GM23338 (cell line): ENCODE results near the gene DRGX. TPM values are rescaled to one million over a fixed set of nuclear protein-coding genes. Genes with fewer than 3 reads are reported as not detected.

Experiments
- ATAC-seq: fragments of 200-7000 bp; cut with Tn5 transposase; 3 replicates; pipeline ENCODE4 v1.9.1; 2020
- DNase-seq: peaks from one replicate; pipeline ENCODE4 v3.0.0-alpha.2; 2015; ENCODE audit warnings: low spot score
- H2AFZ ChIP-seq: fragments of 200-600 bp; sonication (generic); 2 replicates; pipeline ENCODE4 v1.8.0; 2016; ENCODE audit warnings: antibody characterized with exemption, mild to moderate bottlenecking, moderate library complexity
- H3F3A ChIP-seq: fragments of 200-600 bp; sonication (generic); replicated peaks from 2 replicates; pipeline ENCODE4 v1.8.0; 2017; ENCODE audit warnings: antibody characterized with exemption, mixed run types, low read depth
- H3K27ac ChIP-seq: fragments of 200-600 bp; sonication (generic); 2 replicates; pipeline ENCODE4 v1.6.1; 2016; ENCODE audit warnings: low read depth
- H3K27me3 ChIP-seq: fragments of 200-600 bp; sonication (generic); 2 replicates; pipeline ENCODE4 v1.8.0; 2016; ENCODE audit warnings: mild to moderate bottlenecking, mixed run types, moderate library complexity; ENCODE audit not compliant: insufficient read depth
- H3K36me3 ChIP-seq: fragments of 200-600 bp; sonication (generic); 2 replicates; pipeline ENCODE4 v1.8.0; 2016; ENCODE audit warnings: mild to moderate bottlenecking; ENCODE audit not compliant: insufficient read depth
- H3K4me1 ChIP-seq: fragments of 200-600 bp; sonication (generic); 2 replicates; pipeline ENCODE4 v1.8.0; 2016; ENCODE audit warnings: mild to moderate bottlenecking, moderate library complexity; ENCODE audit not compliant: insufficient read depth
- H3K4me2 ChIP-seq: fragments of 200-600 bp; sonication (generic); 2 replicates; pipeline ENCODE4 v1.7.1; 2017; ENCODE audit warnings: mixed run types
- H3K4me3 ChIP-seq: fragments of 200-600 bp; sonication (generic); 2 replicates; pipeline ENCODE4 v1.6.1; 2016; ENCODE audit warnings: mixed run types
- H3K79me2 ChIP-seq: fragments of 200-600 bp; sonication (generic); replicated peaks from 2 replicates; pipeline ENCODE4 v1.8.0; 2017; ENCODE audit warnings: mild to moderate bottlenecking; ENCODE audit not compliant: insufficient read depth
- H3K9me2 ChIP-seq: fragments of 200-600 bp; sonication (generic); 2 replicates; pipeline ENCODE4 v1.8.0; 2017; ENCODE audit not compliant: insufficient read depth
- H4K20me1 ChIP-seq: fragments of 200-600 bp; sonication (generic); replicated peaks from 2 replicates; pipeline ENCODE4 v1.8.0; 2017; ENCODE audit warnings: mild to moderate bottlenecking; ENCODE audit not compliant: insufficient read depth
- H3K27ac Mint-ChIP-seq: 2 replicates; pipeline ENCODE4 v1.8.0; 2020; ENCODE audit warnings: inconsistent platforms, mild to moderate bottlenecking, moderate library complexity, mixed read lengths
- H3K27me3 Mint-ChIP-seq: 3 replicates; pipeline ENCODE4 v1.8.0; 2022; ENCODE audit warnings: low read depth, mild to moderate bottlenecking, moderate library complexity, mixed read lengths, inconsistent platforms; ENCODE audit not compliant: insufficient read depth, poor library complexity
- H3K36me3 Mint-ChIP-seq: 3 replicates; pipeline ENCODE4 v1.8.0; 2021; ENCODE audit warnings: low read depth, mild to moderate bottlenecking, inconsistent platforms, moderate library complexity, mixed read lengths
- H3K4me1 Mint-ChIP-seq: 3 replicates; pipeline ENCODE4 v1.8.0; 2020; ENCODE audit warnings: mild to moderate bottlenecking, inconsistent platforms, mixed read lengths
- H3K4me3 Mint-ChIP-seq: 3 replicates; pipeline ENCODE4 v1.8.0; 2021; ENCODE audit warnings: moderate library complexity, mild to moderate bottlenecking, inconsistent platforms, mixed read lengths
- H3K9me3 Mint-ChIP-seq: 3 replicates; pipeline ENCODE4 v1.8.0; 2020; ENCODE audit warnings: moderate library complexity, mild to moderate bottlenecking, inconsistent platforms, mixed read lengths
- CREB1 ChIP-seq: fragments of 250-450 bp; sonication (Bioruptor Pico); IDR thresholded peaks from 2 replicates; pipeline ENCODE4 v1.5.0; 2020; ENCODE audit warnings: low read depth, mild to moderate bottlenecking, moderate library complexity
- CTCF ChIP-seq, 2 experiments: fragments of 200-600 bp in 1 of 2; sonication (generic) in 1 of 2; conservative IDR thresholded peaks; 2 replicates each; pipeline versions ENCODE4 v1.5.1 to v1.6.1; 2016 to 2017; ENCODE audit warnings: antibody characterized with exemption in 2 of 2, low read depth in 2 of 2, mild to moderate bottlenecking in 2 of 2, moderate library complexity in 1 of 2
- ETS1 ChIP-seq: IDR thresholded peaks from 2 replicates; pipeline ENCODE4 v1.6.1; 2016; ENCODE audit warnings: antibody characterized with exemption
- EZH2 ChIP-seq: fragments of 200-600 bp; sonication (generic); IDR thresholded peaks from one replicate; pipeline ENCODE4 v1.8.0; 2017; ENCODE audit warnings: antibody characterized with exemption, mild to moderate bottlenecking, low read depth; ENCODE audit not compliant: unreplicated experiment
- EZH2phosphoT487 ChIP-seq: fragments of 200-600 bp; sonication (generic); IDR thresholded peaks from one replicate; pipeline ENCODE4 v1.8.1; 2018; ENCODE audit warnings: antibody characterized with exemption; ENCODE audit not compliant: unreplicated experiment
- JUNB ChIP-seq: IDR thresholded peaks from one replicate; pipeline ENCODE4 v1.6.1; 2016; ENCODE audit warnings: antibody characterized with exemption; ENCODE audit not compliant: unreplicated experiment
- NANOG ChIP-seq: IDR thresholded peaks from 2 replicates; pipeline ENCODE4 v1.6.1; 2016; ENCODE audit warnings: antibody characterized with exemption, borderline replicate concordance
- POLR2AphosphoS5 ChIP-seq: IDR thresholded peaks from 2 replicates; pipeline ENCODE4 v1.6.1; 2016; ENCODE audit warnings: antibody characterized with exemption, low read depth
- REST ChIP-seq: IDR thresholded peaks from one replicate; pipeline ENCODE4 v1.6.1; 2018; ENCODE audit warnings: antibody characterized with exemption; ENCODE audit not compliant: unreplicated experiment
- STAT1 ChIP-seq: IDR thresholded peaks from one replicate; pipeline ENCODE4 v1.6.1; 2016; ENCODE audit warnings: antibody characterized with exemption; ENCODE audit not compliant: unreplicated experiment
- ZNF114 ChIP-seq: fragments of 250-450 bp; sonication (Bioruptor Pico); IDR thresholded peaks from 2 replicates; pipeline ENCODE4 v1.5.0; 2020; ENCODE audit warnings: mild to moderate bottlenecking, moderate library complexity
- ZNF331 ChIP-seq: fragments of 250-450 bp; sonication (Bioruptor Pico); IDR thresholded peaks from 2 replicates; pipeline ENCODE4 v1.5.0; 2020; ENCODE audit warnings: low read depth, mild to moderate bottlenecking, moderate library complexity
- polyA plus RNA-seq: library from polyadenylated mRNA; unstranded; fragments of >200 nt; fragmentation: Nextera tagmentation; extraction: Ambion mirVana; gene quantifications from 2 replicates; pipeline ENCODE4 v1.2.1, GENCODE V29; 2016
- total RNA-seq: library from RNA; depleted of rRNA; stranded (reverse); fragments of >200 nt; shearing (Covaris generic); gene quantifications from 2 replicates; pipeline ENCODE4 v1.2.3, GENCODE V29; 2014

Gene DRGX
- total and polyA plus RNA-seq, 2 experiments from 2014 or later: not detected

- H3K27ac Mint-ChIP-seq: no peak overlapping the region
- peak; percentile 30; the same call in 2 of the 3 replicates for ATAC-seq
- H3K4me1 ChIP-seq: no peaks in the 10 kb centered on the region
- H3K36me3 ChIP-seq: no peaks in the 10 kb centered on the region
- H3K36me3 Mint-ChIP-seq: no peaks in the 10 kb centered on the region; the same call in 2 of the 3 replicates
- H3K9me2 ChIP-seq: no peaks in the 10 kb centered on the region
- no peak overlapping the region for H3K4me3 Mint-ChIP-seq
- no peaks in the 10 kb centered on the region for H4K20me1 ChIP-seq
- H3K4me3 ChIP-seq: no peak overlapping the region
- peaks cover 2% of the 10 kb centered on the region for H3K27me3 Mint-ChIP-seq
- H3K27ac ChIP-seq: no peak overlapping the region
- no peaks in the 10 kb centered on the region for H3K79me2 ChIP-seq
- H3K9me3 Mint-ChIP-seq: peaks cover 10% of the 10 kb centered on the region; the same call in 1 of the 3 replicates
- TF ChIP-seq NANOG (no peak), CTCF (conservative IDR thresholded peaks at IDR 0.05; ENCODE audit: low read depth in 2 of 2) (peak; percentile 39 to 44)
- H3F3A ChIP-seq: no peaks in the 10 kb centered on the region
- H3K4me2 ChIP-seq: 0 out of 2 replicates have a peak overlapping the region, but pooled peaks have one; percentile 25
- H2AFZ ChIP-seq: no peak overlapping the region
- peaks cover 7% of the 10 kb centered on the region; the same call in 2 of the 3 replicates for H3K4me1 Mint-ChIP-seq
- DNase-seq: peak; percentile 30
- H3K27me3 ChIP-seq: no peaks in the 10 kb centered on the region
Observed at GRCh38 chr10:49418328-49418727, 22.4 kb upstream of the DRGX start.

- Mint-ChIP-seq H3K9me3 (peaks cover 10% of the 10 kb centered on the region; the same call in 1 of the 3 replicates), H3K27ac (no peak overlapping the region), H3K4me3 (no peak overlapping the region), H3K27me3 (peaks cover 2% of the 10 kb centered on the region), H3K36me3 (no peaks in the 10 kb centered on the region), H3K4me1 (peaks cover 7% of the 10 kb centered on the region; the same call in 2 of the 3 replicates)
- Histone ChIP-seq H3K27ac (no peak overlapping the region), H3K79me2 (no peaks in the 10 kb centered on the region), H3K4me2 (no peak overlapping the region), H4K20me1 (no peaks in the 10 kb centered on the region), H3K4me1 (no peaks in the 10 kb centered on the region), H3K9me2 (no peaks in the 10 kb centered on the region), H3K36me3 (no peaks in the 10 kb centered on the region), H2AFZ (no peak overlapping the region), H3K4me3 (no peak overlapping the region), H3F3A (no peaks in the 10 kb centered on the region), H3K27me3 (no peaks in the 10 kb centered on the region)
- ATAC-seq (no peak), DNase-seq (no peak)
- TF ChIP-seq REST (no peak), CREB1 (CRISPR knock-in tag) (no peak), ZNF331 (CRISPR knock-in tag) (no peak), EZH2phosphoT487 (no peak), ETS1 (no peak), CTCF (conservative IDR thresholded peaks at IDR 0.05; ENCODE audit: low read depth in 2 of 2) (no peak), EZH2 (no peak), POLR2AphosphoS5 (no peak), STAT1 (no peak), NANOG (no peak), ZNF114 (CRISPR knock-in tag) (no peak), JUNB (no peak)
Observed at GRCh38 chr10:49418053-49418326, 22.1 kb upstream of the DRGX start.
